GM12878 (cell line): ENCODE measurements around the gene COL26A1. TPM values are rescaled to one million over a fixed set of nuclear protein-coding genes. Genes with fewer than 3 reads are reported as not detected.
"Not testable (repeated sequence)": the region's sequence is repeated elsewhere in the genome, so short reads cannot be mapped to it uniquely, and the experiment has no call there.

Experiments used
- ATAC-seq: fragments of 200-7000 bp; cut with Tn5 transposase; 3 replicates; pipeline ENCODE4 v1.9.1; 2020; ENCODE audit warnings: mild to moderate bottlenecking, moderate library complexity
- BruUV-seq: library from RNA; stranded (reverse); fragments of 400-500 nt; replicated peaks from 2 replicates; lab custom pipeline; 2021; lab: Mats Ljungman, UMichigan
- CTCF ChIA-PET: fragments of 300-600 bp; sonication (Branson Sonifier 250); formaldehyde crosslinking; extraction: SDS; loops from one replicate; lab custom pipeline; 2021; ENCODE audit warnings: inconsistent platforms; lab: Yijun Ruan, JAX
- POLR2A ChIA-PET: fragments of 350-600 bp; formaldehyde crosslinking; extraction: SDS; loops from one replicate; lab custom pipeline; 2021; ENCODE audit warnings: inconsistent platforms; lab: Charles Lee
- RAD21 ChIA-PET: fragments of 300-600 bp; sonication (Branson Sonifier 250); formaldehyde crosslinking; loops from one replicate; lab custom pipeline; 2023; ENCODE audit warnings: antibody characterized with exemption; ENCODE audit not compliant: unreplicated experiment; lab: Charles Lee
- SMC1A ChIA-PET: fragments of 300-600 bp; sonication (Branson Sonifier 250); formaldehyde crosslinking; loops from one replicate; lab custom pipeline; 2023; ENCODE audit not compliant: unreplicated experiment, uncharacterized antibody; lab: Charles Lee
- DNase-seq: peaks from one replicate; pipeline ENCODE4 v3.0.0-alpha.2; 2011; ENCODE audit warnings: low read depth, low spot score
- FAIRE-seq: peaks from 3 replicates; lab custom pipeline; 2011; peaks lifted over from hg19 to GRCh38; lab: Jason Lieb, UNC
- H2AFZ ChIP-seq: 2 replicates; pipeline ENCODE4 v1.6.0; 2011; ENCODE audit warnings: low read depth, low read length, control low read depth; ENCODE audit not compliant: control insufficient read depth
- H3K27ac ChIP-seq: 2 replicates; pipeline ENCODE4 v1.5.1; 2011; ENCODE audit warnings: control low read depth; ENCODE audit not compliant: control insufficient read depth, insufficient read depth
- H3K27me3 ChIP-seq, 2 experiments: replicated peaks in 1 of 2; 2 replicates each; pipeline versions ENCODE4 v1.6.0 to v1.6.1; 2011; ENCODE audit warnings: low read length in 1 of 2; ENCODE audit not compliant: control insufficient read depth in 2 of 2, insufficient read depth in 2 of 2
- H3K36me3 ChIP-seq, 2 experiments: 2 replicates each; pipeline ENCODE4 v1.5.1; 2011; ENCODE audit warnings: low read length in 1 of 2; ENCODE audit not compliant: control insufficient read depth in 2 of 2, insufficient read depth in 2 of 2
- H3K4me1 ChIP-seq: 2 replicates; pipeline ENCODE4 v1.6.1; 2011; ENCODE audit warnings: mild to moderate bottlenecking, low read length, moderate library complexity, mixed read lengths; ENCODE audit not compliant: control insufficient read depth, insufficient read depth
- H3K4me2 ChIP-seq: 2 replicates; pipeline ENCODE4 v1.6.0; 2011; ENCODE audit warnings: control low read depth; ENCODE audit not compliant: control insufficient read depth, insufficient read depth
- H3K4me3 ChIP-seq: fragments of 200-600 bp; sonication (generic); 2 replicates; pipeline ENCODE4 v1.5.1; 2016
- H3K79me2 ChIP-seq: 2 replicates; pipeline ENCODE4 v1.6.0; 2011; ENCODE audit warnings: low read length; ENCODE audit not compliant: control insufficient read depth, insufficient read depth
- H3K9ac ChIP-seq: 2 replicates; pipeline ENCODE4 v1.8.0; 2011; ENCODE audit warnings: low read length, control low read depth, mixed read lengths; ENCODE audit not compliant: control insufficient read depth, insufficient read depth
- H3K9me3 ChIP-seq: replicated peaks from 3 replicates; pipeline ENCODE4 v1.5.1; 2011; ENCODE audit warnings: mild to moderate bottlenecking, low read length; ENCODE audit not compliant: control insufficient read depth, insufficient read depth
- H4K20me1 ChIP-seq: 2 replicates; pipeline ENCODE4 v1.6.0; 2011; ENCODE audit not compliant: control insufficient read depth, insufficient read depth
- MLLT1 ChIP-seq: fragments of 450-650 bp; IDR thresholded peaks from 2 replicates; pipeline ENCODE4 v1.6.1; 2016; ENCODE audit warnings: mild to moderate bottlenecking
- WGBS: methylation state at CpG from one replicate; pipeline ENCODE4 v1.1.6; 2016; ENCODE audit warnings: low lambda C conversion rate; ENCODE audit not compliant: insufficient replicate concordance, insufficient coverage; ENCODE audit errors: missing lambda C conversion rate; 5-methylcytosine and 5-hydroxymethylcytosine counted together
- in situ Hi-C: fragments of 300-500 bp; cut with MboI; formaldehyde crosslinking; loops from 9 replicates; pipeline ENCODE4 v1.14.3; 2018; ENCODE audit warnings: mixed read lengths
- intact Hi-C: fragments of 100-400 bp; cut with micrococcal nuclease; formaldehyde crosslinking; loops from one replicate; pipeline ENCODE4 v1.14.2; 2022; ENCODE audit not compliant: unreplicated experiment
- polyA plus RNA-seq, 11 experiments: library from polyadenylated mRNA; depleted of rRNA in 4 of 11; unstranded in 6 of 11; stranded (reverse) in 5 of 11; fragments of >200 nt; fragmentation: Nextera tagmentation in 4 of 11; fragmentation: Illumina TruSeq in 1 of 11; extraction: Ambion mirVana in 4 of 11; extraction: Trizol in 1 of 11; gene quantifications; 1 replicate in 1 of 11; 2 replicates in 10 of 11; pipeline versions ENCODE4 v1.2.1 to v1.2.3, GENCODE V29; 2011 to 2016; ENCODE audit warnings: inconsistent platforms in 2 of 11, missing spikeins in 2 of 11, low read depth in 1 of 11
- total RNA-seq, 4 experiments: library from RNA; depleted of rRNA in 3 of 4; stranded (reverse); fragments of >200 nt in 3 of 4; fragmentation: Illumina TruSeq in 1 of 4; extraction: Trizol in 1 of 4; gene quantifications; 2 replicates each; pipeline versions ENCODE4 v1.2.1 to v1.2.3, GENCODE V29; 2013 to 2021
- TF ChIP-seq, protein P1 (sequence below): fragments of 450-650 bp; formaldehyde crosslinking; IDR thresholded peaks from 2 replicates; pipeline ENCODE4 v1.4.0; 2022; ENCODE audit warnings: mild to moderate bottlenecking, moderate library complexity

COL26A1 gene
- total and polyA plus RNA-seq, 10 of the 15 experiments (the other 5 are each of a cell fraction or from before 2014, with no cell fraction given): 0.08 TPM; not detected in 9

DNA sequence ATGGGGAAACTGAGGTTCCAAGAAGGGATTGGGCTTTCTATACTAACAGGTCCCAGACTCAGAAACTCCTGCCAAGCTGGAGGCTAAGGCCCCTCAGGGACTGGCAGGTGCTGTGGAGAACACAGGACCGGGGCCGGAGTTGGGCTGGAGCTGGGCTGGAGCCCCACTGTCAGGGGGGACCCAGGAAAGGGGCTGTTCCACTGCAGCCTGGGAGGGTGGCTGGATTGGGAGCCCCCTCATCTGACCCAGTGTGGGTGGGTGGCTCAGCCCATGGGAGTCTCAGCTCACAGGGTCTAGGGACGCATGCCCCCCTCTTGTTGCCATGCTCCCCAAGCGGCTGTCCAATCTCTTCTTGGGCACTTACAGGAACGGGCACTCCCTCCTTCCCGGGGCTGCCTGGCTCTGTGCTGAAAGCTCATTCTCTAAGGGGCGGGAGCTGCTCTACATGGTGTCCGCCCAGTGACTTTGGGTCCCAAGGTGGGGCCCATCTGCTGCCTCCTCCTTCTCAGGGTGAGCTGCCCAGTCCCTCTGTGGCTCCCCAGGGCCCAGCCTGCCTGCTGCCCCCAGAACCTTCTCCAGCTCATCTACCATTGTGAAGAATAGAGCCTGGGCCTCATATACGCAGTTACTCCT lies 139.9 kb downstream of the COL26A1 start (continued):
- TF ChIP-seq, protein P1, sequence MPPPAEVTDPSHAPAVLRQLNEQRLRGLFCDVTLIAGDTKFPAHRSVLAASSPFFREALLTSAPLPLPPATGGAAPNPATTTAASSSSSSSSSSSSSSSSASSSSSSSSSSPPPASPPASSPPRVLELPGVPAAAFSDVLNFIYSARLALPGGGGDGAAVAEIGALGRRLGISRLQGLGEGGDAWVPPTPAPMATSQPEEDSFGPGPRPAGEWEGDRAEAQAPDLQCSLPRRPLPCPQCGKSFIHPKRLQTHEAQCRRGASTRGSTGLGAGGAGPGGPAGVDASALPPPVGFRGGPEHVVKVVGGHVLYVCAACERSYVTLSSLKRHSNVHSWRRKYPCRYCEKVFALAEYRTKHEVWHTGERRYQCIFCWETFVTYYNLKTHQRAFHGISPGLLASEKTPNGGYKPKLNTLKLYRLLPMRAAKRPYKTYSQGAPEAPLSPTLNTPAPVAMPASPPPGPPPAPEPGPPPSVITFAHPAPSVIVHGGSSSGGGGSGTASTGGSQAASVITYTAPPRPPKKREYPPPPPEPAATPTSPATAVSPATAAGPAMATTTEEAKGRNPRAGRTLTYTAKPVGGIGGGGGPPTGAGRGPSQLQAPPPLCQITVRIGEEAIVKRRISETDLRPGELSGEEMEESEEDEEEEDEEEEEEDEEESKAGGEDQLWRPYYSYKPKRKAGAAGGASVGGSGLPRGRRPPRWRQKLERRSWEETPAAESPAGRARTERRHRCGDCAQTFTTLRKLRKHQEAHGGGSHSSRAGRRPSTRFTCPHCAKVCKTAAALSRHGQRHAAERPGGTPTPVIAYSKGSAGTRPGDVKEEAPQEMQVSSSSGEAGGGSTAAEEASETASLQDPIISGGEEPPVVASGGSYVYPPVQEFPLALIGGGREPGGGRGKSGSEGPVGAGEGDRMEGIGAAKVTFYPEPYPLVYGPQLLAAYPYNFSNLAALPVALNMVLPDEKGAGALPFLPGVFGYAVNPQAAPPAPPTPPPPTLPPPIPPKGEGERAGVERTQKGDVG (CRISPR knock-in tag): no peak
- TF ChIP-seq MLLT1: no peak

GRCh38 chr7:101505510-101505909 lies 142.8 kb downstream of the COL26A1 start:
- ChIA-PET CTCF (interaction anchor here (1.1 kb wide), 1 partner anchor 678 kb away, joined by 3 read pairs; no protein-coding TSS in a partner anchor), RAD21 (interaction anchor here (1.4 kb wide), 1 partner anchor 141 kb away, joined by 5 read pairs; no protein-coding TSS in a partner anchor)
- DNase-seq, in situ Hi-C loops, H3K9ac ChIP-seq, intact Hi-C loops, H4K20me1 ChIP-seq, SMC1A ChIA-PET, H2AFZ ChIP-seq, ATAC-seq, H3K79me2 ChIP-seq, H3K27ac ChIP-seq, H3K4me3 ChIP-seq, H3K27me3 ChIP-seq, BruUV-seq, H3K36me3 ChIP-seq, H3K4me2 ChIP-seq, POLR2A ChIA-PET, H3K9me3 ChIP-seq, FAIRE-seq, H3K4me1 ChIP-seq: not testable (repeated sequence)
- WGBS: 67% methylated on average over 7 of the region's 7 CpGs
